ENCODE data around the gene MON1B.
A peak's percentile ranks its signal among the peaks of the same experiment; 100 is the strongest.
"Not testable (repeated sequence)": the region's sequence is repeated elsewhere in the genome, so short reads cannot be mapped to it uniquely, and the experiment has no call there.

Gene MON1B

DNA sequence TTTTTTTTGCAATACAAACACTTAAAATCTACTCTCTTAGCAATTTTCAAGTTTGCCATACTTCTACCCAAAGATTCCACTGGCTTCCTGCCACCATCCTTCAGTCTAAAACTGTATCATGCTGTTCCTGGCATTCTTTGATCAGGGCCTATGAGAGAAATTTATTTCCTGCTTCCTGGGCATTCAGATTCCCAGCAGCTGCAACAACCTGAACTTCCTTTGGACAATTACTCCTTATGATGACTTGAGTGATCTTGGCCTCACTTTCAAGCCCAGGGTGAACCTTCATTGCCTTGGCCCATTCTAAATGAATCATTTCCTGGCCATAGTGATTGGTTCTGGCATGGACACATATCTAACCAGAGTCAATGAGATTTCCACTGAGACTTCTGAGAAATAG lies 18.0 kb upstream of the MON1B start:
- Mint-ChIP-seq H3K4me3 (no peak overlapping the region), H3K27ac (ENCODE audit: low read depth) (no peak overlapping the region), H3K36me3 (ENCODE audit: insufficient read depth) (no peaks in the 10 kb centered on the region), H3K4me1 (no peaks in the 10 kb centered on the region), H3K9me3 (no peaks in the 10 kb centered on the region), H3K27me3 (peaks cover 69% of the 10 kb centered on the region)
- no peak for ATAC-seq (replicated peaks; ENCODE audit: extremely low read depth, poor library complexity, severe bottlenecking)
- DNase-seq (ENCODE audit: low spot score in 2 of 2) = no peak

GRCh38 chr16:77183137-77183536 lies 7.9 kb upstream of the MON1B start:
- Mint-ChIP-seq H3K4me1 (no peaks in the 10 kb centered on the region), H3K4me3 (no peak overlapping the region), H3K36me3 (ENCODE audit: insufficient read depth) (peaks cover 3% of the 10 kb centered on the region), H3K27ac (ENCODE audit: low read depth) (no peak overlapping the region), H3K27me3 (peaks cover 45% of the 10 kb centered on the region), H3K9me3 (no peaks in the 10 kb centered on the region)
- no peak for DNase-seq (ENCODE audit: low spot score in 2 of 2)
- no peak for ATAC-seq (replicated peaks; ENCODE audit: extremely low read depth, poor library complexity, severe bottlenecking)

DNA sequence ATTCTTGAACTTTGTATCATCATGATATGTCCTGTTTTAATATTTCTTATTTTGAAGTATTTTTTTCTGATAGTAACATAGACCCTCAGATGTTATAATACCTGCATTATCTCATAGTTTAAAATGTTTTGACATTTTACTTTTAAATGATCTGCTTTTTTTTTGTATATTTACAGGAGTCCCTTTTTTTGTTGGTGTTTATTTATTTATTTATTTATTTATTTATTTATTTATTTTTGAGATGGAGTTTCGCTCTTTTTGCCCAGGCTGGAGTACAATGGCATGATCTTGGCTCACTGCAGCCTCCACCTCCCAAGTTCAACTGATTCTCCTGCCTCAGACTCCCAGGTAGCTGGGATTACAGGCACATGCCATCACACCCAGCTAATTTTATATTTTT lies 4.7 kb upstream of the MON1B start:
- peaks cover 24% of the 10 kb centered on the region for H3K27me3 Mint-ChIP-seq
- ATAC-seq (replicated peaks; ENCODE audit: extremely low read depth, poor library complexity, severe bottlenecking); H3K9me3 Mint-ChIP-seq: not testable (repeated sequence)

DNA sequence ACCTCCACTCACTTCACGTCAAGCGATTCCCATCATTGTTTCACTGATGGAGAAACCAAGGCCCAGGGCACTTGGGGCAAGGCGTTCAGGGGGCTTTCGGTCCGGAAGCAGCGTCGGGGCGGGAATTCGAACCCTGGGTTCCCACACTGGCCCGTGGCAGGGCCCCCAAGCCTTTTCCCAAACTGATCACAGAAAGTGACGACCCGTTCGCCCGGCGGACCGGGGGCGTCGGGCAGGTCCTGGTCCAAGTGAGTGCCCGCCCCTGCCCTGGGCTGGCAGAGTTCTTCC lies 856 bp upstream of the MON1B start:
- Mint-ChIP-seq H3K4me1 (peaks cover 35% of the 10 kb centered on the region), H3K9me3 (no peaks in the 10 kb centered on the region), H3K27ac (ENCODE audit: low read depth) (peak overlapping the region; percentile 100), H3K4me3 (peak overlapping the region; percentile 82), H3K36me3 (ENCODE audit: insufficient read depth) (peaks cover 22% of the 10 kb centered on the region), H3K27me3 (peaks cover 20% of the 10 kb centered on the region)
- no peak for ATAC-seq (replicated peaks; ENCODE audit: extremely low read depth, poor library complexity, severe bottlenecking)
- DNase-seq (ENCODE audit: low spot score in 2 of 2) = no peak

More for the DNA sequence above, 4.7 kb upstream of the MON1B start:
- not testable (repeated sequence) for H3K36me3 Mint-ChIP-seq (ENCODE audit: insufficient read depth); H3K4me1 Mint-ChIP-seq; H3K4me3 Mint-ChIP-seq; DNase-seq (ENCODE audit: low spot score in 2 of 2); H3K27ac Mint-ChIP-seq (ENCODE audit: low read depth)

DNA sequence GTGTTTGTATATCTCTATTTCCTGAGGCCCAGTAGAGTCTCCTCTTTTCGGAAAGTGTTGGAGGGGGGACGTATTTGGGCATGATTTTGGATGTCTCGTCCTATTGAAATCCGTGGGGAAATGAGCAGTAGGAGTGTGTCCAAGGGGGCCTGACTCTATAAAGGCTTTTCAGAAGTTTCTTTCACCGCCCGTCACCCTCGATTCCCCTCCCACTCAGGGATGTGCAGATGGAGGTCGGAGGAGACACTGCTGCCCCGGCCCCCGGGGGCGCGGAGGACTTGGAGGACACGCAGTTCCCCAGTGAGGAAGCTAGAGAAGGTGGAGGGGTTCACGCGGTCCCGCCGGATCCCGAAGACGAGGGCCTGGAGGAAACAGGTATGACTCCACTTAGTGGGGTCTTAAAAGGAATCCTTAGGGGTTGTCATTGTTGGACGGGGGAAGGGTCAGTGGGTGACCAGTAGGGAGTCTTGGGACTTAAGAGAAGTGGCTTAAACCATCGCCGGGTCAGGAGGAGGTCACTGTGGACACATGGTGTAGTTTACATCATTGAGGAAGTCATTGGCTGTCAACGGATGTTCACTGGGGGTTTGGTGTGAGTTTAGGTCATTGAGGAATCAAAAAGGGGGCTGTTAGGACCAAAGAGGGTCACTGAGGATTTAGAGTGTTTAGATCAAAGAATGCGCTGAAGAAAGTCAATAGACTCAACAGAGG lies 424 bp downstream of the MON1B start:
- Mint-ChIP-seq H3K9me3 (no peaks in the 10 kb centered on the region), H3K36me3 (ENCODE audit: insufficient read depth) (peaks cover 31% of the 10 kb centered on the region), H3K4me1 (peaks cover 41% of the 10 kb centered on the region), H3K27ac (ENCODE audit: low read depth) (peak overlapping the region; percentile 100), H3K4me3 (peak overlapping the region; percentile 82), H3K27me3 (peaks cover 10% of the 10 kb centered on the region)
- ATAC-seq (replicated peaks; ENCODE audit: extremely low read depth, poor library complexity, severe bottlenecking) = peak; percentile 1
- no peak for DNase-seq (ENCODE audit: low spot score in 2 of 2)

GRCh38 chr16:77193377-77193776 lies 2.4 kb downstream of the MON1B start:
- no peak for DNase-seq (ENCODE audit: low spot score in 2 of 2)
- Mint-ChIP-seq H3K4me3 (peak overlapping the region; percentile 82), H3K4me1 (peaks cover 41% of the 10 kb centered on the region), H3K9me3 (no peaks in the 10 kb centered on the region), H3K36me3 (ENCODE audit: insufficient read depth) (peaks cover 46% of the 10 kb centered on the region), H3K27me3 (no peaks in the 10 kb centered on the region), H3K27ac (ENCODE audit: low read depth) (peak overlapping the region; percentile 42)
- ATAC-seq (replicated peaks; ENCODE audit: extremely low read depth, poor library complexity, severe bottlenecking) = no peak

GRCh38 chr16:77194295-77195231 lies 3.6 kb downstream of the MON1B start:
- DNase-seq (ENCODE audit: low spot score in 2 of 2) (no peak), ATAC-seq (replicated peaks; ENCODE audit: extremely low read depth, poor library complexity, severe bottlenecking) (no peak)
- H3K4me1 Mint-ChIP-seq = peaks cover 41% of the 10 kb centered on the region
- peak overlapping the region; percentile 42 for H3K27ac Mint-ChIP-seq (ENCODE audit: low read depth)
- no peaks in the 10 kb centered on the region for H3K27me3 Mint-ChIP-seq
- H3K4me3 Mint-ChIP-seq = no peak overlapping the region
- no peaks in the 10 kb centered on the region for H3K9me3 Mint-ChIP-seq
- H3K36me3 Mint-ChIP-seq (ENCODE audit: insufficient read depth) = peaks cover 53% of the 10 kb centered on the region

DNA sequence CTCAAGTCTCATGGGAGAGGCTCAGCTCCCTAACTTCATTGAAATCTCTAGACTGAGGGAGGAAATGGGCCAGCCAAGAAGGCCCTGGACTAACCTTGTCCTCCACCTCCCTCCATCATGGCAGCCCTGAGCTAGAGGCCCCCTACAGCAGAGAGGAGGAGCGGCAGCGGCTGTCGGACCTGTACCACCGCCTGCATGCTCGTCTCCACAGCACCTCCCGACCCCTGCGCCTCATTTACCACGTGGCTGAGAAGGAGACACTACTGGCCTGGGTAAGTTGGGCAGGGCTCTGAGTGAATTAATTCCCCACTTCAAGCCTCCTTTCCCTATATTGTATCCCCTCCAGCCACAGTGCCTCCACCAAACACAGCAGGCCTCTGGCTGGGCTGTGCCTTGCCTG lies 4.4 kb downstream of the MON1B start:
- ATAC-seq (replicated peaks; ENCODE audit: extremely low read depth, poor library complexity, severe bottlenecking) (no peak), DNase-seq (ENCODE audit: low spot score in 2 of 2) (no peak)
- Mint-ChIP-seq H3K9me3 (no peaks in the 10 kb centered on the region), H3K36me3 (ENCODE audit: insufficient read depth) (peaks cover 56% of the 10 kb centered on the region), H3K27ac (ENCODE audit: low read depth) (peak overlapping the region; percentile 35), H3K27me3 (no peaks in the 10 kb centered on the region), H3K4me3 (no peak overlapping the region), H3K4me1 (peaks cover 41% of the 10 kb centered on the region)

- no peaks in the 10 kb centered on the region for H3K9me3 Mint-ChIP-seq
Measured at GRCh38 chr16:77197747-77198146, 6.8 kb downstream of the MON1B start.

DNA sequence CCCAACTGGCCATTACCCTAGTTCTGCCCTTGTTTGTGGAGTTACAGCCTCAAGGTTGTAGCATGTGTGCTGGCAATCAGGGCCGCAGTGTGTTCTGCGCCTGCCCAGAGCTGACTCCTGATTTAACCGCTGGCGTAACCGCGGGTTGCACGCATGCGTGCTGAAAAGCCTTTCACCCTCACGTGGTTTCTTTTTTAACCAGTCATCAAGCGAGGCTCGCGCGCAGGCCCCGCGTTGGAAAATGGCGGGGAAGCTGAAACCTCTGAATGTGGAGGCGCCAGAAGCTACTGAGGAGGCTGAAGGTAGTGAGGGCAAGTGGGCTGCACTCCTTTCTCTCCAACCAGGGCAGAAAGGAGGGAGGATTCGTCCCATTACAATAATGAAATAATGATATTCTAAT lies 8.2 kb downstream of the MON1B start, which contains the start of gene SYCE1L:
Gene SYCE1L, plus strand, starts transcription at position 198 of the 400 bp plus-strand sequence. Its CDS starts 44 bp downstream, at position 242.
- ATAC-seq (replicated peaks; ENCODE audit: extremely low read depth, poor library complexity, severe bottlenecking) (no peak), DNase-seq (ENCODE audit: low spot score in 2 of 2) (no peak)
- Mint-ChIP-seq H3K27ac (ENCODE audit: low read depth) (peak within 1 kb of the TSS; percentile 12), H3K27me3 (no peaks in the 10 kb centered on the region), H3K9me3 (no peaks in the 10 kb centered on the region), H3K4me3 (no peak within 1 kb of the TSS), H3K36me3 (ENCODE audit: insufficient read depth) (peaks cover 36% of the 10 kb centered on the region), H3K4me1 (peaks cover 6% of the 10 kb centered on the region)

More at GRCh38 chr16:77197747-77198146, 6.8 kb downstream of the MON1B start:
- no peak for DNase-seq (ENCODE audit: low spot score in 2 of 2)
- H3K27ac Mint-ChIP-seq (ENCODE audit: low read depth) = peak overlapping the region; percentile 12
- ATAC-seq (replicated peaks; ENCODE audit: extremely low read depth, poor library complexity, severe bottlenecking) = no peak
- peaks cover 38% of the 10 kb centered on the region for H3K36me3 Mint-ChIP-seq (ENCODE audit: insufficient read depth)
- peaks cover 21% of the 10 kb centered on the region for H3K4me1 Mint-ChIP-seq
- no peaks in the 10 kb centered on the region for H3K27me3 Mint-ChIP-seq
- H3K4me3 Mint-ChIP-seq = no peak overlapping the region

DNA sequence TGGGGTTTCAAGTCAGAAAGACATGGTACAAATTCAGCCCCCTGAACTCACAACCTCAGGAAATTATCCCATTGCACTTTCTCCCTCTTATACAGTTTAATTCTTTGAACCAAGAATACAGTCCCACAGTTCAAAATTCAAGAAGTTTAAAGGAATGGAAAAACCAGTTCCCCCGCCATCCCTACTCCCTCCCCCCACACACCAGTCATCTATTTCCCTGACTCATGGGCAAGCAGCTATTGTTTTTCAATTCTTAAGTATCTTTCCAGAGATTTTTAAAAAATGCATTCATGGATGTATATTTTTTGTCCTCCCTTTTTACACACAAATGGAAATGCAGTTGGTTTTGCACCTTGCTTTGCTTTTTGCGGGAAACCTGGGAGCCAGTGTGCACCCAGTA lies 15.5 kb downstream of the MON1B start:
- no peaks in the 10 kb centered on the region for H3K36me3 Mint-ChIP-seq (ENCODE audit: insufficient read depth)
- no peak overlapping the region for H3K4me3 Mint-ChIP-seq
- H3K9me3 Mint-ChIP-seq = no peaks in the 10 kb centered on the region
- no peak for ATAC-seq (replicated peaks; ENCODE audit: extremely low read depth, poor library complexity, severe bottlenecking)
- no peaks in the 10 kb centered on the region for H3K27me3 Mint-ChIP-seq
- H3K4me1 Mint-ChIP-seq = peaks cover 2% of the 10 kb centered on the region
- no peak overlapping the region for H3K27ac Mint-ChIP-seq (ENCODE audit: low read depth)
- no peak for DNase-seq (ENCODE audit: low spot score in 2 of 2)

- no peak for ATAC-seq (replicated peaks; ENCODE audit: extremely low read depth, poor library complexity, severe bottlenecking)
Measured at GRCh38 chr16:77207030-77207429, 16.0 kb downstream of the MON1B start.

DNA sequence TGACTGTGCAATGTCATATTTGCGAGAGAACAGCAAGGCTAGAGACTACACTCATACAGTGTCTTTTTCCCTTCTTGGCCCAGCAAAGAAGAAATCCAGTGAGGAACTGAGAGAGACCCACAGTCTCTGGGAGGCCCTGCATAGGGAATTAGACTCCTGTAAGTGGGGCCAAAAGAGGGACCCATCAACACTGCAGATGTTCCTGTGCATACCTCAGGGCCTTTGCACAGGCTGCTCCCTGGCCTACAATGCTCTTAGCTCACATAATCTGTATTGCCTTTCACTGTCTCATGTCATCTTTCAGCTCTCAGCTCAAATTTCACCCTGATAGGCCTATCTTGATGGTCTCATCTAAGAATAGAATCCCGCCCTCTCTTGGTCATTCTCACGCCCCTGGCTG lies 17.4 kb downstream of the MON1B start:
- Mint-ChIP-seq H3K36me3 (ENCODE audit: insufficient read depth) (peaks cover 4% of the 10 kb centered on the region), H3K9me3 (no peaks in the 10 kb centered on the region), H3K4me1 (peaks cover 7% of the 10 kb centered on the region), H3K27ac (ENCODE audit: low read depth) (no peak overlapping the region), H3K27me3 (no peaks in the 10 kb centered on the region), H3K4me3 (no peak overlapping the region)
- no peak for ATAC-seq (replicated peaks; ENCODE audit: extremely low read depth, poor library complexity, severe bottlenecking)
- DNase-seq (ENCODE audit: low spot score in 2 of 2) = no peak

More at GRCh38 chr16:77207030-77207429, 16.0 kb downstream of the MON1B start:
- no peak overlapping the region for H3K4me3 Mint-ChIP-seq
- H3K27me3 Mint-ChIP-seq = no peaks in the 10 kb centered on the region
- no peaks in the 10 kb centered on the region for H3K9me3 Mint-ChIP-seq
- H3K27ac Mint-ChIP-seq (ENCODE audit: low read depth) = no peak overlapping the region
- no peak for DNase-seq (ENCODE audit: low spot score in 2 of 2)
- H3K4me1 Mint-ChIP-seq = peaks cover 7% of the 10 kb centered on the region
- H3K36me3 Mint-ChIP-seq (ENCODE audit: insufficient read depth) = peaks cover 2% of the 10 kb centered on the region

Data from central memory CD8-positive, alpha-beta T cell (primary cell).